MM.1S (cell line): Measurements from ENCODE around the gene C5AR1.

ENCODE experiments used
- CTCF ChIP-seq: fragments of 300-600 bp; sonication (generic); IDR thresholded peaks from 2 replicates; pipeline ENCODE4 v1.5.1; 2016; ENCODE audit warnings: antibody characterized with exemption, low read length, mixed read lengths
- EZH2 ChIP-seq: fragments of 300-600 bp; sonication (generic); optimal IDR thresholded peaks from 2 replicates; pipeline ENCODE3; 2017; ENCODE audit warnings: low read depth, mild to moderate bottlenecking, antibody characterized with exemption, low read length, mixed read lengths
- EZH2phosphoT487 ChIP-seq: fragments of 300-600 bp; sonication (generic); IDR thresholded peaks from 2 replicates; pipeline ENCODE4 v1.6.1; 2018; ENCODE audit warnings: antibody characterized with exemption, low read length

GRCh38 chr19:47310323-47310722 is 662 bp downstream of the C5AR1 start:
- no peak for TF ChIP-seq CTCF
- TF ChIP-seq EZH2: no peak
- TF ChIP-seq EZH2phosphoT487: no peak
